Measurements from ENCODE around the gene IQGAP2.
A peak's percentile ranks its signal among the peaks of the same experiment; 100 is the strongest.

The IQGAP2 gene

GRCh38 chr5:76638479-76638878, 235.4 kb downstream of the IQGAP2 start:
- TF ChIP-seq, protein P1, sequence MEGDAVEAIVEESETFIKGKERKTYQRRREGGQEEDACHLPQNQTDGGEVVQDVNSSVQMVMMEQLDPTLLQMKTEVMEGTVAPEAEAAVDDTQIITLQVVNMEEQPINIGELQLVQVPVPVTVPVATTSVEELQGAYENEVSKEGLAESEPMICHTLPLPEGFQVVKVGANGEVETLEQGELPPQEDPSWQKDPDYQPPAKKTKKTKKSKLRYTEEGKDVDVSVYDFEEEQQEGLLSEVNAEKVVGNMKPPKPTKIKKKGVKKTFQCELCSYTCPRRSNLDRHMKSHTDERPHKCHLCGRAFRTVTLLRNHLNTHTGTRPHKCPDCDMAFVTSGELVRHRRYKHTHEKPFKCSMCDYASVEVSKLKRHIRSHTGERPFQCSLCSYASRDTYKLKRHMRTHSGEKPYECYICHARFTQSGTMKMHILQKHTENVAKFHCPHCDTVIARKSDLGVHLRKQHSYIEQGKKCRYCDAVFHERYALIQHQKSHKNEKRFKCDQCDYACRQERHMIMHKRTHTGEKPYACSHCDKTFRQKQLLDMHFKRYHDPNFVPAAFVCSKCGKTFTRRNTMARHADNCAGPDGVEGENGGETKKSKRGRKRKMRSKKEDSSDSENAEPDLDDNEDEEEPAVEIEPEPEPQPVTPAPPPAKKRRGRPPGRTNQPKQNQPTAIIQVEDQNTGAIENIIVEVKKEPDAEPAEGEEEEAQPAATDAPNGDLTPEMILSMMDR (IDR thresholded peaks at IDR 0.05): no peak

DNA sequence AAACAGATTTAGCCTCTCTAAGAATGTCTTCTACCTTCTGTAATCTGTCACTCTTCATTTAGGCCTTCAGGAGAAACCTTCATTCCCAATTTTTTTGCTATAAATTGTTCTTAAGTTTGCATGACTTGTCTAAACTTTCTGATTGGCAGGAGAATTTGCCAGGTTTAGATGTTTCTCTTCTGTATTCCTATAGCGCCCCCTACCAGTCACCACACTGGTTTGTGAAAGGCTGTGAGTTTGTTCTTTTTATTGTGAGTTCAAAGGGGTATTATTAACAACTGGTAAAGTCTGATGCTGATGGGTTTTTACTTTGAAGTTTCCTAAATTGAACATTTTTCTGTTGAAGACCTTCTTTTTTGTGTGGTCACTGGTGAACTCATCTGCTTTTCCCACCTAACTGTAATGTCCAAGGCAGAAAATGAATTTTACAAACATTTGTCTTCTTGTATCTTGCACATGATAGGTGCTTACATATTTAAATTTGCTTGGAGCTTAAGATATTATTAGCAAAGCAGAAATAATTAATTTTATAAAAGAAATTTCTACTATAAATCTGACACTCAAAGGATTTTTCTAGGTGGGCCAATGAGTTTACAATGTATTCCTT, 238.5 kb downstream of the IQGAP2 start:
- TF ChIP-seq, protein P1 (IDR thresholded peaks at IDR 0.05): peak; percentile 83

GRCh38 chr5:76642390-76643040, 239.4 kb downstream of the IQGAP2 start:
- TF ChIP-seq, protein P1 (IDR thresholded peaks at IDR 0.05): no peak

GRCh38 chr5:76643371-76643770, 240.3 kb downstream of the IQGAP2 start:
- TF ChIP-seq, protein P1 (IDR thresholded peaks at IDR 0.05): no peak

DNA sequence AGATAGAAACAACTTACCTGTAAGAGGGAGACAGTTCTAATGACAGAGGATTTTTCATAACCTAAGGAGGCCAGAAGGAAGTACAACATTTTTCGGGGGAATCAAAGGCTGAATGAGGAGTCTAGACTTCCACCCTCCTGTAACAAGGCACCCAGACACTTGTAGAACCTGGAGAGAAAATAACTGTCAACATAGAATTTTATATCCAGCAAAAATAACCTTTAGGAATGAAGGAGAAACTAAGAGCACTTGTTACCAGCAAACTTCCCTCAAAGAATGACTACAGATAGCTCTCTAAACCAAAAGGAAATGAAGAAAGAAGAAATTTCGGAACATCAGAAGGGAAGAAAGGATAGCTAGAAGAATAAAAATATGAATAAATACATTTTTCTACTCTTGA, 246.1 kb downstream of the IQGAP2 start:
- TF ChIP-seq, protein P1 (IDR thresholded peaks at IDR 0.05): no peak

- TF ChIP-seq, protein P1 (IDR thresholded peaks at IDR 0.05): no peak
These were observed 249.8 kb downstream of the IQGAP2 start for GRCh38 chr5:76652809-76653414.

DNA sequence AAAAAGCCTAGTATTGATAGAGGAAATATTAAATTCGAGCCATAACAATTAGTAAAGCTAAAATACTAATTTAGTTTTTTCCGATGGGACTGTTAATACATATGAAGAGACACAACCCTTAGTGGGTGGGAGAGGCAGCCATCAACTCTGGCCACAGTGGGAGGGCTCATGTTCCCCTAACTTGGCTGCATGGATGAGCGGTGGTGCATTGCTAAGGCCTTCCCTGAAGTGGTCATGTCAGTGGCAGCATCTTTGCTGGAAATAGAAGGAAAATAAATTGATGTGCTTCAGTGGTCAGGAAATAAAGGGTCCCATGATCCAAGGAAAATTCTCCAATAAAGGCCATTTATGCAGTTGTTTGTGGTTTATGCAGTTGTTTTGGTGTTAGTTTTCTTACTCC, 254.0 kb downstream of the IQGAP2 start:
- TF ChIP-seq, protein P1 (IDR thresholded peaks at IDR 0.05): no peak

Measured in LNCAP (cell line).